ENCODE measurements around the gene CPPED1.
"Not testable (repeated sequence)": the region's sequence is repeated elsewhere in the genome, so short reads cannot be mapped to it uniquely, and the experiment has no call there.

The CPPED1 gene

DNA sequence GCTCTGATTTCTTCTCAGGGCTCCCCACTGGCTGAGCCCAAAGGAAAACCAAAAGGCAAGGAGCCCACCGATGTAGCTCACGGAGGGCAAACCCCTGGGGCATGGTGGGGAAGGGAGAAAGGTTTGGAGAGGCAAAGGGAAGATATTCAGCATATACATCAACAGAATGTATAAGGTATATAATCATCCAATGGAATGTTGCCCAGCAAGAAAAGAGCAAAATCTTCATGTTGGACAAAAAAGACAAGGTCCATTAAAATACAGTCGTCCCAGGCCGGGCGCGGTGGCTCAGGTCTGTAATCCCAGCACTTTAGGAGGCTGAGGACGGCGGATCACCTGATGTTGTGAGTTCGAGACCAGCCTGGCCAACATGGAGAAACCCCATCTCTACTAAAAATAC lies 1.6 kb downstream of the CPPED1 start:
- no peak for DNase-seq (ENCODE audit: low spot score)

DNA sequence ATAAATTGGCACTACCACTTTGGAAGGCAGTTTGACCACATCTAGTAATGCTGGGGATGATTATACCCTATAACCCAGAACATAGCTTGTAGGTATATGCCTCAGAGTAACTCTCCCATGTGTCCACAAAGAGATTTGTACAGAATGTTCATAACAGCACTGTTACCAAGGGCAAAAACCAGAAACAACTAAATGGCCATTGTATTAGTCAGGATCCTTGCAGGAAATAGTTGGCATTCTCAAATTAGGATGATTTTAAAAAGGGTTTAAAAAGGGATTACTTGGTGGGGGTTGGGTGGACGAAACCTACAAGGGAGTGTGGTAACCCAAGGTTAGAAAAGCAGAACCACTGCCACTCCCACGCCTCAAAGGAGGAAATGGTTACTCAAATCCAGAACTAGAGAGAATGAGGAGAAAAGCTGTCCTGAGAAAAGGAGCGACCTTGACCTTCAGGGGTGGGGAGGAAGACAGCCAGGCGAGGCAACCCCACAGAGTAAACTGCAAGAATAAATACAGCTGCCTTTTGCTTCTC lies 2.1 kb downstream of the CPPED1 start:
- DNase-seq (ENCODE audit: low spot score): peak; percentile 47

DNA sequence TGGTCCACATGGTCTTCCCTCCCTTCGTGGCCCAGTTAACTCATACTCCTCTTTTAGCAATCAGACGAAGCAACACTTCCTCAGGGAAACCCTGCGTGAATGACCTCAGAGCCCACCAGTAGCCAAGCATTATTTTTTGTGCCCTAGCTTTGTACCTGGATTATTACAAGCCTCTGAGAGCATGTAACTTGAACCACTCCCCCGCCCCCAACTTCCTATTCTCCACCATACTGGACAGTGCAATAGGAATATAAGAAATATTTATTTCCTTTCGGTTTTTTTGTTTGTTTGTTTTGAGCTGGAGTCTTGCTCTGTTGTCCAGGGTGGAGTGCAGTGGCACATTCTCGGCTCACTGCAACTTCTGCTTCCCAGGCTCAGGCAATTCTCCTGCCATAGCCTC lies 2.9 kb downstream of the CPPED1 start:
- no peak for DNase-seq (ENCODE audit: low spot score)

DNA sequence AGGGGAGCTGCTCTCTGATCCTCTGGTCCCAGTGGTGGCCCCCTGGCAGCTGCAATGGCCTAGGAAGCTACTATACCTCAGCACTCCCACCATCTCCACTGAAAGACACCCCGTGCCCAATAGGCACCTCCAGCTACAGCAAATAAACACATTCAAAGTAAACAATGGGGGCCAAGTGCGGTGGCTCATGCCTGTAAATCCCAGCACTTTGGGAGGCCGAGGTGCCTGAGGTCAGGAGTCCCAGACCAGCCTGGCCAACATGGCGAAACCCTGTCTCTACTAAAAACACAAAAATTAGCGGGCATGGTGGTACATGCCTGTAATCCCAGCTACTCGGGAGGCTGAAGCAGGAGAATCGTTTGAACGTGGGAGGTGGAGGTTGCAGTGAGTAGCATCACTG lies 3.7 kb downstream of the CPPED1 start:
- not testable (repeated sequence) for DNase-seq (ENCODE audit: low spot score)

DNA sequence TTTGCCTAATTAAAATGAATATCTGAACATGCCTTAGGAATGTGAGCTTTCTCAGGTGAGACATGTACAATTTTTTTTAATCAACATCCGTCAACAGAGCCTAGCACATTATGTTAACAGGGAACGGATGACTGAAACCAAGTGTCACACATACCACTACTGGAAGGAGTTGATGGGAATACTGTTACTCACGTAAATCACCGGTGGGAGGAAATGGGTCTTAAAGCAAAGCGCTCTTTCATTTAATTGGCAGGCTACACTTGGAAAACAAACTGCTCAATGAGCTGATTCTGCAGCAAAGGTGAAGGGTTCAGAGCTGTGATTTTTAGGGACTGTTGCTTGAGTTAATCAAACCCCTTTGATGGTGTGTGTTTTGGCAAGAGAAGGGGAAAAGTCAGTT lies 4.8 kb downstream of the CPPED1 start:
- no peak for DNase-seq (ENCODE audit: low spot score)

DNA sequence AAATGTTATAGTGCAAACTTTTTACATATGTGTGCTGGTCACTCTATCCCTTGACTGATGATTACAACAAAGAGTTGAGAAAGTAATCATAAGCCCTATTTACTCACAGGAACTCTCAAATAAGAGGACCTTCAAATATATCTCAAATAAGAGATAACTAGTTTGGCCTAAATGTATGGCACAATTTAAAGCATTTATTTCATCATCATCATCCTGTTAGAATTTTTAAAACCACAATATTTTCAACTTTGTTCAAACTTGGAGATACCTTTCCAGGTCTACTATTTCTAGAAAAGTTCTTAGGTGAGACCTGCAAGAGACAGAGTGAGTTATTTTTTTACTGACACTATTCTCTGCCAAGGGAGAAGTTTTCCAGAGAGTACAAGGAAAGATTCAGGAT lies 5.5 kb downstream of the CPPED1 start:
- DNase-seq (ENCODE audit: low spot score): no peak

GRCh38 chr16:12796498-12796897 lies 7.2 kb downstream of the CPPED1 start:
- DNase-seq (ENCODE audit: low spot score): no peak

DNA sequence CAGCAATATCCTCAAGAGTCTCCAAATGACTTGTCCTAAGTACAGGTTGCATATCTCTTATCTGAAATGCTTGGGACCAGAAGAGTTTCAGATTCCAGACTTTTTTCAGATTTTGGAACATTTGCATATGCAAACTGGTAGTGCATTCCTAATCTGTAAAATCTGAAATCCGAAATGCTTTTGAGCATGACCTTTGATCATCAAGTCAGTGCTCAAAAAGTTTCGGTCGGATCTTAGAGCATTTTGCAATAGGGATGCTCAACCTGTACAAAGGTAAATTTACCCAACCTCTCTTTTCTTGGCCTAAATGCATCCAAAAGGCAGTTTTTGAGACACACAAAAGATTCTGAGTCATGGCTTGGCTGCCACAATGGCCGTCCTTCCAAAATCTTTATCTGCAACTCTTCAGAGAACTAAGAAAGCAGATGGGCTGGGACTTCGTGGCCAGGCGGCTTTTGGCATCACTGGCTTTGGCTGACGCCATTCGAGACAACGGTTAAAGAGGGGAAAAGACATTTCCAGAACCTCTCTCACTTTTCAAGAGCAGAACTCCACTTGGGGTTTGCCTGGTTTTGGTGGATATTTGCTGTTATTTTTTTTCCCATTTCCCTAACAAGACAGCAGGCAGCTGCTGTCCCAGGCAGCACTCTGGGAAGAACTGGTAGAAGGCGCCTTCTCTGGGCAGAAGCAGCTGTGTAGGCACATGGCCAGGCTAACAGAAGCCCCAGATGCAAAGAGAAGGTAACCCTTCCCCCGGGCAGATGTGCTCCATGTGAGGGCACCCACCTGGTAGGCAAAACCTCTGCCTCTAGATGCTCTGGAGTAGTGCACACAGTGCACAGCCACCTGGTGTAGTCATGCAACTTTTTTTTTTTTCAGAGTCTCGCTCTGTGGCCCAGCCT lies 8.9 kb downstream of the CPPED1 start:
- DNase-seq (ENCODE audit: low spot score): no peak

GRCh38 chr16:12793865-12794240 lies 9.8 kb downstream of the CPPED1 start:
- no peak for DNase-seq (ENCODE audit: low spot score)

GRCh38 chr16:12793120-12793864 lies 10.4 kb downstream of the CPPED1 start:
- no peak for DNase-seq (ENCODE audit: low spot score)

DNA sequence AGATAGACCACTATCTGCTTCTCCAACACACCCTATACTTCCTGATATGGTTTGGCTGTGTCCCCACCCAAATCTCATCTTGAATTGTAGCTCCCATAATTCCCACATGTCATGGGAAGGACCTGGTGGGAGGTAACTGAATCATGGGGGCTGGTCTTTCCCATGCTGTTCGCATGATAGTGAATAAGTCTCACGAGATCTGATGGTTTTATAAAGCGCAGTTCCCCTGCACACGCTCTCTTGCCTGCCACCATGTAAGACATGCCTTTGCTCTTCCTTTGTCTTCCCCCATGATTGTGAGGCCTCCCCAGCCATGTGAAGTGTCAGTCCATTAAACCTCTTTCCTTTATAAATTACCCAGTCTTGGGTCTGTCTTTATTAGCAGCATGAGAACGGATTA lies 11.2 kb downstream of the CPPED1 start:
- DNase-seq (ENCODE audit: low spot score): not testable (repeated sequence)

GRCh38 chr16:12791340-12791739 lies 12.3 kb downstream of the CPPED1 start:
- no peak for DNase-seq (ENCODE audit: low spot score)

DNA sequence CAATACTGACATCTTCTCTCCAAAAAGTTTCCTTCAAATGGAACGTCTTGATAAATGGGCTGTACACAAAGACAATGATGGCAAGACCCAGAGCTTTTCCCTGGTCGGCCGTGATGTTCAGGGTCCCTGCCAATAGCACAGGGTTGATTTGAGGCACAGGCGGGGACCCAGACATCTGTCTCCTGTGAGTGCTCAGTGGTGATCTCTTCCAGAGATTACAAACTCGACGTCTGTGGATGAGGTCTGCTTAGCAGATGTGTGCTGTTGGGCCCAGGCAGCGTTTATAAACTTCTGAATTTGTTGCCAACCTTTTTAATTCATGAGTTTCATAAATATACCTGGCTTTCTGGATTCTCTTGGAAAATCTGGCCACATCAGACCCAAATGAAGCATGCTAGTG lies 14.9 kb downstream of the CPPED1 start:
- DNase-seq (ENCODE audit: low spot score): no peak

DNA sequence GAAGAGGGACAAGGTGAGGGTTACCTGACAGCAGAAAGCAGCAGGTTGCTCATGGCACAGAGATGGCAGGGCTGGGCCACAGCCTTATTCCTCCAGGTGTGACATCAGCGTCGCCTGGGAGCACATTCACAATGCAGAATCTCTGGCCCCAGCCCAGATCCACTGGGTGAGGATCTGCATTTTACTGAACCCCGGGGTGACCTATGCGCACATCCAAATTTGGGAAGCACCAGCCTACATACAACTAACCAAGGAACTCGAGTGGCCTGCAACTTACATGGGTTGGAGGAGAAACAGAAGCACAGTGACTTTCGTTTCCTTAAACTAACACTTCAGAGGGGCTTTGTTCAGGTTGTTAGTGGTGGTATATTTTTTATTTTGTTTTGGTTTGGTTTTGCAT lies 17.6 kb downstream of the CPPED1 start:
- no peak for DNase-seq (ENCODE audit: low spot score)

- DNase-seq (ENCODE audit: low spot score): no peak
These were observed 19.6 kb downstream of the CPPED1 start for GRCh38 chr16:12784076-12784475.

GRCh38 chr16:12781777-12782176 lies 21.9 kb downstream of the CPPED1 start:
- no peak for DNase-seq (ENCODE audit: low spot score)

DNA sequence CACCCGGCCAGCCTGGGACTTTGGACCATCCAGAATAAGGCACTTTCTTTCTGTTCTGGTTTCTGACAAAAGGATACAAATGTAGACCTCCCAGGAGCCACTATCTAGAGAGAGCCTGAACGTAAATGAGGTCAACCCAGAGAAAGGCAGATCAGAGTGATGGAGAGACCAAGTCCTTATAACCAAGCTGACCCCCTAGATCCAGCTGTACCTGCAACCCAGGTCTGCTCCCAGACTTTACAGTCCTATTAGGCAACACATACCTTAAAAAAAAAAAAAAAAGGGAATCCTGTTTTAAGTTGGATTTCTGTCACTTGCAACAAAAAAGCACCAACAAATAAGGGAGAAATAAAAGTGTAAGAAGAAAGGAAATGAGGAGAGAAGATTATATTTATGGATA lies 23.2 kb downstream of the CPPED1 start:
- no peak for DNase-seq (ENCODE audit: low spot score)

DNA sequence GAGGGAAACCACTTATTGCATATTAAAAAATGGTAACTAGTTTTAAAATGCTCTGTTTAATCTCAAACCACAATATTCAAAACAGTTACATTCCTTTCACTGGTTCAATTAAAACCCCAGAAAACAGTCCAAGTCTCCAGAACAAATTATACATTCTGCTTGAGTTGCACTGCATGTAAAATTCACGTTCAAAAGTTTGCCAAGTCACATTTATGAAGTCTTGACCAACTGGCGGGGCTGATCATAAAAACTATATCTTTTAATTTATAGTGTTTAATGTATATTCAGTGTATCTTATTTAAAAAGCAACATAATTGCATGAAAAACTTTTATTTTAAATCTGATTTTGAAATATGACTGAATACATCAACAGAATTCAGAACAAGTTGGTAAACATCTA lies 25.0 kb downstream of the CPPED1 start:
- DNase-seq (ENCODE audit: low spot score): no peak

- DNase-seq (ENCODE audit: low spot score): no peak
These were observed 27.9 kb downstream of the CPPED1 start for GRCh38 chr16:12775656-12776236.

DNA sequence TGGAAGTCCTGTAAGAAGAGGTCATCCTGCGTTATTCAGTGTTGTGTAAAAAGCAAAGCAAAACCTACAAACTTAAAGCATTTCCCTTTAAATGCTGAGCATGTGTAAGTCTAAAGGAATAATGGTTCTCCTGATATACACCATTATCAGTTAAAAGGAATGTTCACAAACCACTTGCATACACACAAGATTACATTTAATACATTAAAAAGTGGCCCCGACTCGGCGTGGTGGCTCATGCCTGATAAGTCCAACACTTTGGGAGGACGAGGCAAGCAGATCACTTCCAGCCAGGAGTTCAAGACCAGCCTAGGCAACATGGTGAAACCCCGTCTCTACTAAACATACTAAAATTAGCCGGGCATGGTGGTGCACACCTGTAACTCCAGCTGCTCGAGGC lies 30.5 kb downstream of the CPPED1 start:
- DNase-seq (ENCODE audit: low spot score): no peak

GRCh38 chr16:12771341-12771798 lies 32.3 kb downstream of the CPPED1 start:
- peak; percentile 53 for DNase-seq (ENCODE audit: low spot score)

- DNase-seq (ENCODE audit: low spot score): no peak
These were observed 34.2 kb downstream of the CPPED1 start for GRCh38 chr16:12769525-12769924.

DNA sequence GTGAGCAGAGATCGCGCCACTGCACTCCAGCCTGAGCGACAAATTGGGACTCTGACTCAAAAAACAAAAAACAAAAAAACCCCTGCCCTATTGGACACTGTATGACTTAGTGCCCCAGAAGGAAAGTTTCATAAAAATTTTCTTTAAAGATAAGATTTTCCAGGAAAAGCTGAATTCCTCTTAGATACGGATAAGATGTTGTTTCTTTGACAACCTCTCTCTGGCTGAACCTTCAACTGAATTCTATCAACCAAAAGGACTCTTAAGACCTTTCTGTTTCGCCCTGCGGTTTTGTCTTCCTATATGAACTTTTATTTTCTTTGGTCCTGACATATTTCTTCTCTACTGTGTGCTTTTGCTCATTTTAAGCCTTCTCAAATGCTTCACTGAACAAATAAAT lies 35.8 kb downstream of the CPPED1 start:
- DNase-seq (ENCODE audit: low spot score): no peak
